Esophagus squamous epithelium (tissue), 5 donors: ENCODE results near the gene ATP8A2. TPM values are rescaled to one million over a fixed set of nuclear protein-coding genes. Genes with fewer than 3 reads are reported as not detected.

Source experiments
- DNase-seq: peaks from one replicate; lab custom pipeline; 2025; lab: John Stamatoyannopoulos, UW
- H3K27ac ChIP-seq, 4 donors: fragments of 200-600 bp; sonication (generic); one replicate each; pipeline ENCODE4 v1.5.1; 2016 to 2019; ENCODE audit warnings: mild to moderate bottlenecking in 1 of 4
- H3K27me3 ChIP-seq, 4 donors: fragments of 200-600 bp; sonication (generic); 1 replicate in 3 of 4; 2 replicates in 1 of 4; pipeline versions ENCODE4 v1.5.1 to v1.6.0; 2017 to 2021; ENCODE audit warnings: antibody characterized with exemption in 1 of 4
- H3K36me3 ChIP-seq, 3 donors: fragments of 200-600 bp; sonication (generic); one replicate each; pipeline ENCODE4 v1.5.1; 2016 to 2019
- H3K4me1 ChIP-seq, 3 donors: fragments of 200-600 bp; sonication (generic); one replicate each; pipeline ENCODE4 v1.5.1; 2017 to 2019
- H3K4me3 ChIP-seq, 4 donors: fragments of 200-600 bp; sonication (generic); 1 replicate in 3 of 4; 2 replicates in 1 of 4; pipeline ENCODE4 v1.5.1; 2016 to 2019; ENCODE audit warnings: mild to moderate bottlenecking in 2 of 4, moderate library complexity in 1 of 4
- H3K9me3 ChIP-seq, 3 donors: fragments of 200-600 bp; sonication (generic); one replicate each; pipeline ENCODE4 v1.5.1; 2016 to 2019
- CTCF ChIP-seq, 6 experiments: fragments of 450-650 bp in 4 of 6; fragments of 200-600 bp in 2 of 6; sonication (generic) in 2 of 6; IDR thresholded peaks; one replicate each; pipeline ENCODE4 v1.5.1; 2016 to 2019; ENCODE audit warnings: antibody characterized with exemption in 6 of 6, mild to moderate bottlenecking in 4 of 6, moderate library complexity in 4 of 6
- POLR2A ChIP-seq, 4 donors: fragments of 450-650 bp; IDR thresholded peaks; one replicate each; pipeline ENCODE4 v1.6.1; 2017; ENCODE audit warnings: antibody characterized with exemption in 4 of 4, mild to moderate bottlenecking in 4 of 4, moderate library complexity in 3 of 4
- WGBS, 2 donors: methylation state at CpG; one replicate each; pipeline ENCODE4 v1.1.5; 2018; 5-methylcytosine and 5-hydroxymethylcytosine counted together
- intact Hi-C: fragments of 100-400 bp; cut with DNase I; formaldehyde crosslinking; loops from one replicate; pipeline ENCODE4 v1.15.0; 2022
- total RNA-seq, 4 donors: library from RNA; depleted of rRNA; stranded (reverse); fragments of >200 nt; gene quantifications; one replicate each; pipeline ENCODE4 v1.1.0, GENCODE V29; 2016
- donor health status: DM: yes; HTN: yes; CAD: no.

The ATP8A2 gene
- total RNA-seq, 4 donors from 2014 or later: not detected

DNA sequence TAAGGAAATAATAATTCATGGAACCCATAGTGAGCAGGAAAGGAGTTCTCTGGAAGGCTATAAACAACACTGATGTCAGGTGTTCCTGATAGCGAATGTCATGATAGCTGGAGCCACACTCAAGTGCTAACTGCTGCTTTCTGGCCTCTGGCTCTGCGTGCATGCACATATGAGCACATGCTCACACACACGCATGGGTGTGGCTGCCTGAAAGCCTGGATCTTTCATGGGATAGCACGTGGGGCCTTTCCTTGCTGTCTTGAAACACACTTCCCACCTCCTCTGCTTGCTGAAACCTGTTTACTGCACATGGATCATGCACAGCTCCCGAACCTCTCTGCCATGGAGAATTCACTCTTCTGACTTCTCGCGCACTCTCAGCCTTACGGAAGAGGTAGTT lies 207.4 kb downstream of the ATP8A2 start:
- Histone ChIP-seq H3K9me3 (no peaks in the 10 kb centered on the region), H3K27ac (no peak overlapping the region), H3K4me3 (no peak overlapping the region), H3K27me3 (peaks cover 0 to 18% (median 0%) of the 10 kb centered on the region in 4 donors), H3K36me3 (no peaks in the 10 kb centered on the region), H3K4me1 (no peaks in the 10 kb centered on the region)
- TF ChIP-seq CTCF (IDR thresholded peaks at IDR 0.05) (no peak), POLR2A (IDR thresholded peaks at IDR 0.05) (no peak)
- no peak for DNase-seq
- 52 to 80% methylated on average over 5 to 8 of the region's 8 CpGs for WGBS, 2 donors
- intact Hi-C loops: no loop called here

GRCh38 chr13:25581351-25581750 lies 209.6 kb downstream of the ATP8A2 start:
- Histone ChIP-seq H3K4me1 (no peaks in the 10 kb centered on the region), H3K4me3 (no peak overlapping the region), H3K36me3 (no peaks in the 10 kb centered on the region), H3K27me3 (peaks cover 0 to 17% (median 0%) of the 10 kb centered on the region in 4 donors), H3K27ac (no peak overlapping the region), H3K9me3 (no peaks in the 10 kb centered on the region)
- intact Hi-C loops: no loop called here
- DNase-seq: no peak
- WGBS, 2 donors: 59 to 62% methylated on average over 2 of the region's 2 CpGs
- TF ChIP-seq CTCF (IDR thresholded peaks at IDR 0.05) (no peak), POLR2A (IDR thresholded peaks at IDR 0.05) (no peak)

- DNase-seq: no peak
- no peak overlapping the region for H3K4me3 ChIP-seq
- H3K36me3 ChIP-seq: no peaks in the 10 kb centered on the region
- H3K9me3 ChIP-seq: no peaks in the 10 kb centered on the region
- no peaks in the 10 kb centered on the region for H3K4me1 ChIP-seq
- TF ChIP-seq CTCF (IDR thresholded peaks at IDR 0.05) (no peak), POLR2A (IDR thresholded peaks at IDR 0.05) (no peak)
- intact Hi-C loops: no loop called here
- WGBS, 2 donors: 56 to 66% methylated on average over 6 of the region's 6 CpGs
- H3K27ac ChIP-seq: no peak overlapping the region
- peaks cover 0 to 17% (median 0%) of the 10 kb centered on the region in 4 donors for H3K27me3 ChIP-seq
Observed at GRCh38 chr13:25584087-25584486, 212.3 kb downstream of the ATP8A2 start.

DNA sequence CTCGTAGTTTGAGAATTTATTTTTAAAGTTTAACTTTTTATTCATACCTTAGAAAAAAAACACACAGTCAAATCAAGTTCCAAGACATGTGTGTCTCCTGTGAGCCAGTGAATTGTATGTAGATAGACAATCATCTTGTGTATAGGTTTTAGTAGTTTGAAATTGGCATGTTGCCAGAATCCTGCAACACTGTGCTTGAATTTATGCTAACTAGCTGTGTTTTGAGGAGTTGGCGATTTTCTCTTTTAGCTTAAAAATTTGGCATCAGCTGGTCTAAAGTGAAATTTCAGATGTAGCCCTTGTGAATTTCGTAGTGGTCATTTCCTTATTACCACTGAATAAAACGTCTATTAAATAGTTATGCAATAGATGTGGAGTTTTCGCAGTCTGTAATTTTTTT lies 213.2 kb downstream of the ATP8A2 start:
- H3K36me3 ChIP-seq: no peaks in the 10 kb centered on the region
- H3K27me3 ChIP-seq: peaks cover 0 to 9% (median 0%) of the 10 kb centered on the region in 4 donors
- DNase-seq: no peak
- no peaks in the 10 kb centered on the region for H3K4me1 ChIP-seq
- intact Hi-C loops: no loop called here
- WGBS, 2 donors: 61 to 67% methylated on average over 5 of the region's 5 CpGs
- H3K4me3 ChIP-seq: no peak overlapping the region
- H3K27ac ChIP-seq: no peak overlapping the region
- H3K9me3 ChIP-seq: no peaks in the 10 kb centered on the region
- TF ChIP-seq POLR2A (IDR thresholded peaks at IDR 0.05): no peak
- no peak for TF ChIP-seq CTCF (IDR thresholded peaks at IDR 0.05)

GRCh38 chr13:25587326-25587980 lies 215.7 kb downstream of the ATP8A2 start:
- Histone ChIP-seq H3K27me3 (peaks cover 0 to 4% (median 0%) of the 10 kb centered on the region in 4 donors), H3K4me3 (no peak overlapping the region), H3K4me1 (no peaks in the 10 kb centered on the region), H3K36me3 (no peaks in the 10 kb centered on the region), H3K9me3 (no peaks in the 10 kb centered on the region), H3K27ac (no peak overlapping the region)
- DNase-seq: no peak
- 56 to 60% methylated on average over 1 of the region's 1 CpG for WGBS, 2 donors
- TF ChIP-seq CTCF (IDR thresholded peaks at IDR 0.05): no peak
- no peak for TF ChIP-seq POLR2A (IDR thresholded peaks at IDR 0.05)
- intact Hi-C loops: no loop called here
